Measurements from ENCODE around the gene PRKCE. TPM values are rescaled to one million over a fixed set of nuclear protein-coding genes. Genes with fewer than 3 reads are reported as not detected.
"Not testable (repeated sequence)": the region's sequence is repeated elsewhere in the genome, so short reads cannot be mapped to it uniquely, and the experiment has no call there.

PRKCE gene
- total RNA-seq, 1 experiment from 2014 or later: 5.3 TPM

- no peak for DNase-seq (ENCODE audit: low read depth)
- in situ Hi-C loops (cut with HindIII; ENCODE audit: low pct_unique_long_range_greater_than_20kb, low sequenced_read_pairs): no loop called here
Observed at GRCh38 chr2:45911538-45911937, 260.1 kb downstream of the PRKCE start.

GRCh38 chr2:45912109-45912508, 260.6 kb downstream of the PRKCE start:
- DNase-seq (ENCODE audit: low read depth): no peak
- in situ Hi-C loops (cut with HindIII; ENCODE audit: low pct_unique_long_range_greater_than_20kb, low sequenced_read_pairs): no loop called here

- in situ Hi-C loops (cut with HindIII; ENCODE audit: low pct_unique_long_range_greater_than_20kb, low sequenced_read_pairs): no loop called here
Observed at GRCh38 chr2:45913539-45913938, 262.1 kb downstream of the PRKCE start.

GRCh38 chr2:45915523-45915922, 264.0 kb downstream of the PRKCE start:
- in situ Hi-C loops (cut with HindIII; ENCODE audit: low pct_unique_long_range_greater_than_20kb, low sequenced_read_pairs): no loop called here
- no peak for DNase-seq (ENCODE audit: low read depth)

More at GRCh38 chr2:45913539-45913938, 262.1 kb downstream of the PRKCE start:
- DNase-seq (ENCODE audit: low read depth): no peak

- DNase-seq (ENCODE audit: low read depth); in situ Hi-C loops (cut with HindIII; ENCODE audit: low pct_unique_long_range_greater_than_20kb, low sequenced_read_pairs): not testable (repeated sequence)
Observed at GRCh38 chr2:45917561-45918176, 266.2 kb downstream of the PRKCE start.

- in situ Hi-C loops (cut with HindIII; ENCODE audit: low pct_unique_long_range_greater_than_20kb, low sequenced_read_pairs): no loop called here
- no peak for DNase-seq (ENCODE audit: low read depth)
Observed at GRCh38 chr2:45918463-45919159, 267.1 kb downstream of the PRKCE start.

- in situ Hi-C loops (cut with HindIII; ENCODE audit: low pct_unique_long_range_greater_than_20kb, low sequenced_read_pairs): no loop called here
Observed at GRCh38 chr2:45919160-45919650, 267.7 kb downstream of the PRKCE start.

GRCh38 chr2:45919711-45920111, 268.2 kb downstream of the PRKCE start:
- DNase-seq (ENCODE audit: low read depth): no peak
- in situ Hi-C loops (cut with HindIII; ENCODE audit: low pct_unique_long_range_greater_than_20kb, low sequenced_read_pairs): no loop called here

More at GRCh38 chr2:45919160-45919650, 267.7 kb downstream of the PRKCE start:
- DNase-seq (ENCODE audit: low read depth): no peak

- in situ Hi-C loops (cut with HindIII; ENCODE audit: low pct_unique_long_range_greater_than_20kb, low sequenced_read_pairs): no loop called here
- no peak for DNase-seq (ENCODE audit: low read depth)
Observed at GRCh38 chr2:45921921-45922320, 270.4 kb downstream of the PRKCE start.

- in situ Hi-C loops (cut with HindIII; ENCODE audit: low pct_unique_long_range_greater_than_20kb, low sequenced_read_pairs): no loop called here
- no peak for DNase-seq (ENCODE audit: low read depth)
Observed at GRCh38 chr2:45922577-45922988, 271.1 kb downstream of the PRKCE start.

- no peak for DNase-seq (ENCODE audit: low read depth)
Observed at GRCh38 chr2:45923701-45924100, 272.2 kb downstream of the PRKCE start.

GRCh38 chr2:45925026-45925425, 273.6 kb downstream of the PRKCE start:
- DNase-seq (ENCODE audit: low read depth): no peak
- in situ Hi-C loops (cut with HindIII; ENCODE audit: low pct_unique_long_range_greater_than_20kb, low sequenced_read_pairs): no loop called here

More at GRCh38 chr2:45923701-45924100, 272.2 kb downstream of the PRKCE start:
- in situ Hi-C loops (cut with HindIII; ENCODE audit: low pct_unique_long_range_greater_than_20kb, low sequenced_read_pairs): no loop called here

GRCh38 chr2:45925636-45926366, 274.3 kb downstream of the PRKCE start:
- in situ Hi-C loops (cut with HindIII; ENCODE audit: low pct_unique_long_range_greater_than_20kb, low sequenced_read_pairs): no loop called here

GRCh38 chr2:45928946-45929345, 277.5 kb downstream of the PRKCE start:
- DNase-seq (ENCODE audit: low read depth): no peak
- in situ Hi-C loops (cut with HindIII; ENCODE audit: low pct_unique_long_range_greater_than_20kb, low sequenced_read_pairs): no loop called here

More at GRCh38 chr2:45925636-45926366, 274.3 kb downstream of the PRKCE start:
- no peak for DNase-seq (ENCODE audit: low read depth)

- in situ Hi-C loops (cut with HindIII; ENCODE audit: low pct_unique_long_range_greater_than_20kb, low sequenced_read_pairs): no loop called here
- no peak for DNase-seq (ENCODE audit: low read depth)
Observed at GRCh38 chr2:45929674-45930395, 278.4 kb downstream of the PRKCE start.

GRCh38 chr2:45930396-45930792, 278.9 kb downstream of the PRKCE start:
- peak; percentile 63 for DNase-seq (ENCODE audit: low read depth)
- in situ Hi-C loops (cut with HindIII; ENCODE audit: low pct_unique_long_range_greater_than_20kb, low sequenced_read_pairs): no loop called here

GRCh38 chr2:45932278-45932975, 281.0 kb downstream of the PRKCE start:
- DNase-seq (ENCODE audit: low read depth): no peak
- in situ Hi-C loops (cut with HindIII; ENCODE audit: low pct_unique_long_range_greater_than_20kb, low sequenced_read_pairs): no loop called here
